ENCODE results near the gene GALNT2.

GALNT2 gene

GRCh38 chr1:230301322-230301721 lies 234.3 kb downstream of the GALNT2 start:
- DNase-seq (ENCODE audit: low read depth) = no peak

- no peak for DNase-seq (ENCODE audit: low read depth)
Measured at GRCh38 chr1:230301822-230302221, 234.8 kb downstream of the GALNT2 start.

- DNase-seq (ENCODE audit: low read depth) = no peak
Measured at GRCh38 chr1:230303069-230303468, 236.0 kb downstream of the GALNT2 start.

GRCh38 chr1:230303822-230304221 lies 236.8 kb downstream of the GALNT2 start:
- DNase-seq (ENCODE audit: low read depth) = no peak

GRCh38 chr1:230306169-230306568 lies 239.1 kb downstream of the GALNT2 start:
- DNase-seq (ENCODE audit: low read depth) = no peak

- DNase-seq (ENCODE audit: low read depth) = no peak
Measured at GRCh38 chr1:230307213-230307612, 240.2 kb downstream of the GALNT2 start.

GRCh38 chr1:230308039-230308438 lies 241.0 kb downstream of the GALNT2 start:
- DNase-seq (ENCODE audit: low read depth) = no peak

GRCh38 chr1:230308821-230309220 lies 241.8 kb downstream of the GALNT2 start:
- DNase-seq (ENCODE audit: low read depth) = no peak

- DNase-seq (ENCODE audit: low read depth) = no peak
Measured at GRCh38 chr1:230309646-230310177, 242.7 kb downstream of the GALNT2 start.

GRCh38 chr1:230310381-230311163 lies 243.5 kb downstream of the GALNT2 start:
- DNase-seq (ENCODE audit: low read depth) = peak; percentile 43

- DNase-seq (ENCODE audit: low read depth) = no peak
Measured at GRCh38 chr1:230312676-230313075, 245.6 kb downstream of the GALNT2 start.

- DNase-seq (ENCODE audit: low read depth) = no peak
Measured at GRCh38 chr1:230313453-230314141, 246.6 kb downstream of the GALNT2 start.

- DNase-seq (ENCODE audit: low read depth) = no peak
Measured at GRCh38 chr1:230314142-230314470, 247.1 kb downstream of the GALNT2 start.

GRCh38 chr1:230315099-230315498 lies 248.1 kb downstream of the GALNT2 start:
- DNase-seq (ENCODE audit: low read depth) = no peak

- no peak for DNase-seq (ENCODE audit: low read depth)
Measured at GRCh38 chr1:230316864-230317745, 250.1 kb downstream of the GALNT2 start.

- DNase-seq (ENCODE audit: low read depth) = no peak
Measured at GRCh38 chr1:230317823-230318819, 251.1 kb downstream of the GALNT2 start.

- no peak for DNase-seq (ENCODE audit: low read depth)
Measured at GRCh38 chr1:230319014-230319747, 252.1 kb downstream of the GALNT2 start.

- no peak for DNase-seq (ENCODE audit: low read depth)
Measured at GRCh38 chr1:230320804-230321203, 253.8 kb downstream of the GALNT2 start.

- DNase-seq (ENCODE audit: low read depth) = no peak
Measured at GRCh38 chr1:230321341-230321740, 254.3 kb downstream of the GALNT2 start.

- DNase-seq (ENCODE audit: low read depth) = no peak
Measured at GRCh38 chr1:230321741-230322420, 254.8 kb downstream of the GALNT2 start.

Data from stimulated activated CD8-positive, alpha-beta memory T cell treated with anti-CD3 and anti-CD28 coated beads, Interleukin-12 subunit alpha, Interleukin-12 subunit beta, amount 100 ng/mL, for 1 hour (primary cell).